ENCODE measurements around the gene CCER1. TPM values are rescaled to one million over a fixed set of nuclear protein-coding genes. Genes with fewer than 3 reads are reported as not detected.

CCER1 gene, protein sequence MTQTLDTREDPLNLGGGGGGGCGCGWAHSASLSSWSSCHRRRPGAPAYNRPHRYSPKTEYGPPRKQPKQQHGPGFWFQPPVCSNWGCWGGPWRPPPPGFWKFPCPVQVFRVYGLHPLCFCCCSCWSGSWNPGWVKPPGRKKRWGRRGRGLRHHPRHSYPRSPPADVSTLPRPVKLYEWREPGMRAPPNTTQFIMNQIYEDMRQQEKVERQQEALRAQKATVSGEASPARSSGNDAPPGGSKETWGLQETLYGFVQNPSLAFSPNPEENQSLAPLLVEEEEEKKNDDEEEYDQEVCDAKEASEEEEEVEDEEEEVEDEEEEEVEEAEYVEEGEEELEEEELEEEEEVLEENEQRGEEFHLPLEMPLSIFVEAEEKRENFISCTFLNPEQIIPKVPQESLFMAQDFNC
- total RNA-seq = under 1 TPM in 1 of 4 donors, not detected in 3; 0.27 TPM

DNA sequence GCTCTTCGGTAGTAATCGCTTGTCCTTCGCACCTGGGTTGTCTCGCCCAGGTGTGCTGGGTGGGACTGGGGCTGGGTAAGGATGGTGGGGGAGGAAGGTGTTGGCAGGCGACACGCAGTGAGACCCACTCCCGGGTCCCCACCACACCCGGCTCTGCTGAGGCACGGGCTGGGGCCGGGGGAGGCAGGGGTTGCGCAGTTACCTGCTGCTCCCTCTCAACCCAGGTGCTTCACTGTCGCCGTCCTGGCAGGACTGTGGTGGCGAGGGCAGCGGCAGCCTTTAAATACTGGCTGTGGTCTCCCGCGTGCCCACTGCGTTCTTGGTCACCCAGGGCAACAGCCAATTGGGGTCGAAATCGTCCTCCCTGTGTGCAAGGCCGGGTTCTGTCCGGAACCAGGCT is at the start of gene CCER1:
Gene CCER1, minus strand, starts transcription at position 256 of the 400 bp plus-strand sequence. CDS start 434 bp downstream, outside the sequence.
- 97 to 100% methylated on average over 18 to 20 of the region's 22 CpGs for WGBS, 2 donors
- H3K4me1 ChIP-seq = no peaks in the 10 kb centered on the region
- DNase-seq = no peak
- TF ChIP-seq, protein P1, sequence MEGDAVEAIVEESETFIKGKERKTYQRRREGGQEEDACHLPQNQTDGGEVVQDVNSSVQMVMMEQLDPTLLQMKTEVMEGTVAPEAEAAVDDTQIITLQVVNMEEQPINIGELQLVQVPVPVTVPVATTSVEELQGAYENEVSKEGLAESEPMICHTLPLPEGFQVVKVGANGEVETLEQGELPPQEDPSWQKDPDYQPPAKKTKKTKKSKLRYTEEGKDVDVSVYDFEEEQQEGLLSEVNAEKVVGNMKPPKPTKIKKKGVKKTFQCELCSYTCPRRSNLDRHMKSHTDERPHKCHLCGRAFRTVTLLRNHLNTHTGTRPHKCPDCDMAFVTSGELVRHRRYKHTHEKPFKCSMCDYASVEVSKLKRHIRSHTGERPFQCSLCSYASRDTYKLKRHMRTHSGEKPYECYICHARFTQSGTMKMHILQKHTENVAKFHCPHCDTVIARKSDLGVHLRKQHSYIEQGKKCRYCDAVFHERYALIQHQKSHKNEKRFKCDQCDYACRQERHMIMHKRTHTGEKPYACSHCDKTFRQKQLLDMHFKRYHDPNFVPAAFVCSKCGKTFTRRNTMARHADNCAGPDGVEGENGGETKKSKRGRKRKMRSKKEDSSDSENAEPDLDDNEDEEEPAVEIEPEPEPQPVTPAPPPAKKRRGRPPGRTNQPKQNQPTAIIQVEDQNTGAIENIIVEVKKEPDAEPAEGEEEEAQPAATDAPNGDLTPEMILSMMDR (IDR thresholded peaks at IDR 0.05) = no peak
- no peak for TF ChIP-seq POLR2A (IDR thresholded peaks at IDR 0.05)
- no peaks in the 10 kb centered on the region for H3K27me3 ChIP-seq
- H3K27ac ChIP-seq = no peak within 1 kb of the TSS
- no peaks in the 10 kb centered on the region for H3K36me3 ChIP-seq
- H3K4me3 ChIP-seq (replicated peaks in 1 of 3) = no peak within 1 kb of the TSS
- intact Hi-C loops (cut with DNase I) = no loop called here
- H3K9me3 ChIP-seq = no peaks in the 10 kb centered on the region

DNA sequence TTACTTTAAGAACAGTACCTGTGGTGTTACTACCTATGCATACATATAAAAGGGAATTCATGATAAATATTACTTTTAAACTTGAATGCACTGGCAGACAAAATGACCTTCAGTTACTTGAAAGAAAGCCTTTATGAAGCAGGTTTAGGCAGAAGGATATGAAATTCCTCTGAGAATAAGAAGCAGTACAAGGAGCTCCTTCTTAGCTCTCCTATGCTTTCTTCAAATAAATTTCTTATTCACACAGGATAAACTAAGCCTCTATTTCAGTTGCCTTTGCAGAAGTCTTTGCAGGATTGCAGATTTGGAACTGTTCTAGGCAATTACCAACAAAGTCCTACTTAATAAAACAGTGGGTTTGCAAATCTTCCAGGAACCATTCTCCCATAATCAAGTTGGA is 48.8 kb upstream of the CCER1 start:
- H3K4me3 ChIP-seq (replicated peaks in 1 of 3) = no peak overlapping the region
- H3K27ac ChIP-seq = no peak overlapping the region
- H3K4me1 ChIP-seq = no peaks in the 10 kb centered on the region
- no peaks in the 10 kb centered on the region for H3K9me3 ChIP-seq
- H3K27me3 ChIP-seq = no peaks in the 10 kb centered on the region
- H3K36me3 ChIP-seq = no peaks in the 10 kb centered on the region
- no peak for DNase-seq
- intact Hi-C loops (cut with DNase I) = no loop called here
- TF ChIP-seq, protein P1 (IDR thresholded peaks at IDR 0.05) = no peak
- TF ChIP-seq POLR2A (IDR thresholded peaks at IDR 0.05) = no peak

DNA sequence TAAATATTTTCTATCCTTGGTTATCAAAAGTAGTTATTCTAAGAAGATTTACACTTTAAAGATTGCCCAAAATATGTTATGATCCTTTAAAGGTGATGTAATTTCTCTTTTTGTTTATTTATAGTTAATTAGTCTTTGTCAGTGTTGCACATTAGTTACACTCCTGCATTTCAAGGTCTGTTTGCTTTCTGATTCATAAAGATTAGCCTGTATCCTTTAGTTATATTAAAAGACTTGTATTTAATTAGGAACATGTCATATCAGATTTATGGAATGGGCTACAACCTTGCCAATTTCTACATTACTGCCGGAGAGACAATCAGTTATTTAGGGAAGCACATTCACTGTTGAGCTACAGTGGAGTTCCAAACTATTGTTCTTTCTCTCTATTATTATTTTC is 46.3 kb upstream of the CCER1 start:
- TF ChIP-seq, protein P1 (IDR thresholded peaks at IDR 0.05) = no peak
- TF ChIP-seq POLR2A (IDR thresholded peaks at IDR 0.05) = no peak
- no peaks in the 10 kb centered on the region for H3K4me1 ChIP-seq
- H3K27ac ChIP-seq = no peak overlapping the region
- intact Hi-C loops (cut with DNase I) = no loop called here
- 81 to 85% methylated on average over 1 of the region's 1 CpG for WGBS, 2 donors
- no peak overlapping the region for H3K4me3 ChIP-seq (replicated peaks in 1 of 3)
- no peaks in the 10 kb centered on the region for H3K27me3 ChIP-seq
- no peak for DNase-seq
- H3K9me3 ChIP-seq = no peaks in the 10 kb centered on the region
- no peaks in the 10 kb centered on the region for H3K36me3 ChIP-seq

DNA sequence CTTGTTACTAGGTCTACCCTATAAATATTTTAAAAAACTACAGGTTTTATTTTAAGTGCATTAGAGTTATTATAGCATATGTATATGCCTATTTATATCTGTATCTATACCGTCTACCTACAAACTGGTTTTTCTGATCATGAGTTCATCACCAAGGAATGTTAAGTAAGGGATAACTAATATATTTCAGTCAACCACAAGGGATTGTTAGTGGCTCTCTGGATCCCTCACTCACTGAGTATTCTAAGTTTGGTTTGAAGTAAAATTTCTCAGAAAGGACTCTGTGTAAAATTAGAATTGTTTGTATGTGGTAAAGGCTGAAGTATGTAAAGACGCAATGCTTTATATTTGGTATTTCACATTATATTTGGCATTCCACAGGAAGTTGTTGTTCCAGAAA is 45.0 kb upstream of the CCER1 start:
- Histone ChIP-seq H3K27ac (no peak overlapping the region), H3K27me3 (no peaks in the 10 kb centered on the region), H3K4me1 (no peaks in the 10 kb centered on the region), H3K36me3 (no peaks in the 10 kb centered on the region), H3K9me3 (no peaks in the 10 kb centered on the region), H3K4me3 (replicated peaks in 1 of 3) (no peak overlapping the region)
- no peak for DNase-seq
- intact Hi-C loops (cut with DNase I) = no loop called here
- 89 to 91% methylated on average over 2 of the region's 2 CpGs for WGBS, 2 donors
- TF ChIP-seq POLR2A (IDR thresholded peaks at IDR 0.05) = no peak
- TF ChIP-seq, protein P1 (IDR thresholded peaks at IDR 0.05) = no peak

DNA sequence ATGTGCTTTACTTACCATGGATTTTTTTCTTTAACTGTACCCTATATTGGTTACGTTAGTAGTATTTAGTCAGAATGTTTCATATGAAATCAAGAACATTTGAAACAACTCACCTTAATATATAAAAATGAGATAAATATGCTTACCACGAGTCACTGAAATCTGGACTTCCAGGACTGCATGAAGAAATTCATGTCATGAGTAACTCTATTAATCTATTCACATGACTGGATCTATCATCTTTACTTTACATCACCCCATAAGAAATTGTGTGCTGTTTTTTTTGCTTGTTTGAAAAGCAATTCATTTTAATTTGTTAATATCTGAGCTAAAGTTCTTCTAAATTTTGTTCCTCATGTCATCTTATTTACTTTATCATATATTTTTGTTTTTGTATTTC is 44.6 kb upstream of the CCER1 start:
- 92 to 93% methylated on average over 2 of the region's 2 CpGs for WGBS, 2 donors
- DNase-seq = no peak
- Histone ChIP-seq H3K4me3 (replicated peaks in 1 of 3) (no peak overlapping the region), H3K4me1 (no peaks in the 10 kb centered on the region), H3K36me3 (no peaks in the 10 kb centered on the region), H3K9me3 (no peaks in the 10 kb centered on the region), H3K27ac (no peak overlapping the region), H3K27me3 (no peaks in the 10 kb centered on the region)
- intact Hi-C loops (cut with DNase I) = no loop called here
- TF ChIP-seq, protein P1 (IDR thresholded peaks at IDR 0.05) = no peak
- no peak for TF ChIP-seq POLR2A (IDR thresholded peaks at IDR 0.05)

Measured in thyroid gland (tissue), 4 donors.